ENCODE data around the gene WASHC2A. TPM values are rescaled to one million over a fixed set of nuclear protein-coding genes. Genes with fewer than 3 reads are reported as not detected.
A peak's percentile ranks its signal among the peaks of the same experiment; 100 is the strongest.
"Not testable (repeated sequence)": the region's sequence is repeated elsewhere in the genome, so short reads cannot be mapped to it uniquely, and the experiment has no call there.

Gene WASHC2A
- total RNA-seq, 1 experiment from 2014 or later = 67.0 TPM

DNA sequence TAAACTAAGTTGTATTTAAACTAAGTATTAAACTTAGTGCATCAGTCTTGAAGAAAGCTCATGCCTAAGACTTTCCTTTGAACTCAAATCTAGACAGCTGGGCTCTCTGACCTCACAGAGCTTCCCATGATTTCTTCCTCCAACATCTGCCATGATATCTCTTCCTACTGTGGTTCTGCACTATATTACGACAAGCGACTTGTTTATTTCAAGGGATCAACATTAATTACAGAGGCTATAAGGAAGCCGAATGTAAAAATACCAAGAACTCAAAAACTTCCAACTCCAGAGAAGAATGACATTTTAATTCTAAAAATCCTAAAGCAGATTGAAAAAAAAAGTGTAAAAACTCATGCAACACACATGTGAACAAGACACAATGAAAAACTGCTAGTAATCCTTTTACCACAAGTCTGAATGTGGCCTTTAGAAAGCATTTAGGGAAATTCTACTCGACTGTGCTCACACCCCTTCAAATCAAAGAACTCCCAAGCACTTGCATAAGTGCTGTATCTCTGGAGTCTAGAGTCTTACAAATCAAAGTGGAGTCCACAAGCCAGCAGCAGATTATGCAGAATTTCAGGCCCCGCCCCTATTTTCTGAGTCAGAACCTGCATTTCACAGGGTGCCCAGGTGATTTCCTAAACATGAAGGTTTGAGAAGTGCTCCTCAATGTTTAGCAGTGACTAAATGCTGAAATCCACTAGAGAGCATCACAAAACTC, 22.7 kb upstream of the WASHC2A start:
- Histone ChIP-seq H3K27me3 (ENCODE audit: control insufficient read depth, insufficient read depth, low read length) (no peaks in the 10 kb centered on the region), H3K4me3 (ENCODE audit: low read depth in 2 of 2, low read length in 2 of 2) (no peak overlapping the region), H3K36me3 (ENCODE audit: control insufficient read depth, insufficient read depth, low read length) (no peaks in the 10 kb centered on the region), H3K9me3 (ENCODE audit: control insufficient read depth, insufficient read depth, low read depth, low read length) (no peaks in the 10 kb centered on the region), H3K27ac (ENCODE audit: low read length) (no peak overlapping the region), H3K4me1 (ENCODE audit: control insufficient read depth, insufficient read depth, low read length) (no peaks in the 10 kb centered on the region)
- DNase-seq (ENCODE audit: low read depth, low spot score) (no peak), ATAC-seq (no peak)
- intact Hi-C loops (cut with micrococcal nuclease; ENCODE audit: unreplicated experiment) (no loop called here), in situ Hi-C loops (cut with HindIII; ENCODE audit: low pct_unique_long_range_greater_than_20kb, low sequenced_read_pairs) (no loop called here)
- BruUV-seq (replicated peaks) = no TSS peak
- ChIA-PET POLR2A (no interaction called here), CTCF (no interaction called here)
- TF ChIP-seq TCF7L2 (IDR thresholded peaks at IDR 0.05; ENCODE audit: low read depth, low read length) (no peak), POLR2AphosphoS5 (IDR thresholded peaks at IDR 0.05; ENCODE audit: low read depth, low read length) (no peak), SIN3A (IDR thresholded peaks at IDR 0.05; ENCODE audit: borderline replicate concordance, insufficient read depth, low read depth, low read length) (no peak)
- TF ChIP-seq, protein P1, sequence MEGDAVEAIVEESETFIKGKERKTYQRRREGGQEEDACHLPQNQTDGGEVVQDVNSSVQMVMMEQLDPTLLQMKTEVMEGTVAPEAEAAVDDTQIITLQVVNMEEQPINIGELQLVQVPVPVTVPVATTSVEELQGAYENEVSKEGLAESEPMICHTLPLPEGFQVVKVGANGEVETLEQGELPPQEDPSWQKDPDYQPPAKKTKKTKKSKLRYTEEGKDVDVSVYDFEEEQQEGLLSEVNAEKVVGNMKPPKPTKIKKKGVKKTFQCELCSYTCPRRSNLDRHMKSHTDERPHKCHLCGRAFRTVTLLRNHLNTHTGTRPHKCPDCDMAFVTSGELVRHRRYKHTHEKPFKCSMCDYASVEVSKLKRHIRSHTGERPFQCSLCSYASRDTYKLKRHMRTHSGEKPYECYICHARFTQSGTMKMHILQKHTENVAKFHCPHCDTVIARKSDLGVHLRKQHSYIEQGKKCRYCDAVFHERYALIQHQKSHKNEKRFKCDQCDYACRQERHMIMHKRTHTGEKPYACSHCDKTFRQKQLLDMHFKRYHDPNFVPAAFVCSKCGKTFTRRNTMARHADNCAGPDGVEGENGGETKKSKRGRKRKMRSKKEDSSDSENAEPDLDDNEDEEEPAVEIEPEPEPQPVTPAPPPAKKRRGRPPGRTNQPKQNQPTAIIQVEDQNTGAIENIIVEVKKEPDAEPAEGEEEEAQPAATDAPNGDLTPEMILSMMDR (IDR thresholded peaks at IDR 0.05) = no peak
- TF ChIP-seq, protein P2, sequence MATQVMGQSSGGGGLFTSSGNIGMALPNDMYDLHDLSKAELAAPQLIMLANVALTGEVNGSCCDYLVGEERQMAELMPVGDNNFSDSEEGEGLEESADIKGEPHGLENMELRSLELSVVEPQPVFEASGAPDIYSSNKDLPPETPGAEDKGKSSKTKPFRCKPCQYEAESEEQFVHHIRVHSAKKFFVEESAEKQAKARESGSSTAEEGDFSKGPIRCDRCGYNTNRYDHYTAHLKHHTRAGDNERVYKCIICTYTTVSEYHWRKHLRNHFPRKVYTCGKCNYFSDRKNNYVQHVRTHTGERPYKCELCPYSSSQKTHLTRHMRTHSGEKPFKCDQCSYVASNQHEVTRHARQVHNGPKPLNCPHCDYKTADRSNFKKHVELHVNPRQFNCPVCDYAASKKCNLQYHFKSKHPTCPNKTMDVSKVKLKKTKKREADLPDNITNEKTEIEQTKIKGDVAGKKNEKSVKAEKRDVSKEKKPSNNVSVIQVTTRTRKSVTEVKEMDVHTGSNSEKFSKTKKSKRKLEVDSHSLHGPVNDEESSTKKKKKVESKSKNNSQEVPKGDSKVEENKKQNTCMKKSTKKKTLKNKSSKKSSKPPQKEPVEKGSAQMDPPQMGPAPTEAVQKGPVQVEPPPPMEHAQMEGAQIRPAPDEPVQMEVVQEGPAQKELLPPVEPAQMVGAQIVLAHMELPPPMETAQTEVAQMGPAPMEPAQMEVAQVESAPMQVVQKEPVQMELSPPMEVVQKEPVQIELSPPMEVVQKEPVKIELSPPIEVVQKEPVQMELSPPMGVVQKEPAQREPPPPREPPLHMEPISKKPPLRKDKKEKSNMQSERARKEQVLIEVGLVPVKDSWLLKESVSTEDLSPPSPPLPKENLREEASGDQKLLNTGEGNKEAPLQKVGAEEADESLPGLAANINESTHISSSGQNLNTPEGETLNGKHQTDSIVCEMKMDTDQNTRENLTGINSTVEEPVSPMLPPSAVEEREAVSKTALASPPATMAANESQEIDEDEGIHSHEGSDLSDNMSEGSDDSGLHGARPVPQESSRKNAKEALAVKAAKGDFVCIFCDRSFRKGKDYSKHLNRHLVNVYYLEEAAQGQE (IDR thresholded peaks at IDR 0.05; ENCODE audit: insufficient read depth in 1 of 2, low read depth in 2 of 2, low read length in 1 of 2) = no peak

DNA sequence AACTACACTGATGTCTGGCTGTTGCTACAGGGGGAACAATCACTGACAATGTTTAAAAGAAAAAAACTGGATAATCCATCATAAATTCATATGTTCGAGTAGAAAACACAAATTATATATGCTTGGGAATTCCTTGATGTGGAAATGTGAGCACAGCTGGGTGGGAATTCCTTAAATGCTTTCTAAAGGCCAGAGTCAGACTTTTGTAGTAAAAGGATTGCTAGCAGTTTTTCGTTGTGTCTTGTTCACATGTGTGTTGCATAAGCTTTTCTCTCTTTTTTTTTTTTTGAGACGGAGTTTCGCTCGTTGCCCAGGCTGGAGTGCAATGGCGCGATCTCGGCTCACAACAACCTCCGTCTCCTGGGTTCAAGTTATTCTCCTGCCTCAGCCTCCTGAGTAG, 21.3 kb upstream of the WASHC2A start:
- BruUV-seq (replicated peaks); CTCF ChIA-PET; H3K4me1 ChIP-seq (ENCODE audit: control insufficient read depth, insufficient read depth, low read length); H3K27ac ChIP-seq (ENCODE audit: low read length); DNase-seq (ENCODE audit: low read depth, low spot score); H3K4me3 ChIP-seq (ENCODE audit: low read depth in 2 of 2, low read length in 2 of 2); H3K9me3 ChIP-seq (ENCODE audit: control insufficient read depth, insufficient read depth, low read depth, low read length); H3K36me3 ChIP-seq (ENCODE audit: control insufficient read depth, insufficient read depth, low read length); POLR2A ChIA-PET; intact Hi-C loops (cut with micrococcal nuclease; ENCODE audit: unreplicated experiment); in situ Hi-C loops (cut with HindIII; ENCODE audit: low pct_unique_long_range_greater_than_20kb, low sequenced_read_pairs); ATAC-seq; H3K27me3 ChIP-seq (ENCODE audit: control insufficient read depth, insufficient read depth, low read length): not testable (repeated sequence)

DNA sequence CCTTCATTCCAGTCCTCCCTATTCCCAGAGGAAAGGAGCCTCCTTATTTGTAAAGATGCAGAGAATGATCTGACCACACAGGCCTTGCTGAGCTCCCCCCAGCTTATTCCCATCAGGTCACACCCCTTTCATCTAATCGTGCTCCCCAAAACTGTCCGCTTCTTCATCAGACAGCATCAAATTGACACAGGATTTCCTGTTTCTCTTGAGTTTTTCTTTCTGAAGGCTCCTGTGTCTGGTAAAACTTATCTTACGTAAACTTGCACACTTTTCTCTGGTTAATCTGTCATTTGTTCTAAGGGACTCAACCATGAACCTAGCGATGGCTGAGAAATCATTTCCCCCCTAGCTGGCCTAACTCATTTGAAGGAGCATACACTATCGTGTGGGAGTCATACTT, 20.2 kb upstream of the WASHC2A start:
- DNase-seq (ENCODE audit: low read depth, low spot score); in situ Hi-C loops (cut with HindIII; ENCODE audit: low pct_unique_long_range_greater_than_20kb, low sequenced_read_pairs); BruUV-seq (replicated peaks); intact Hi-C loops (cut with micrococcal nuclease; ENCODE audit: unreplicated experiment); H3K36me3 ChIP-seq (ENCODE audit: control insufficient read depth, insufficient read depth, low read length); H3K4me1 ChIP-seq (ENCODE audit: control insufficient read depth, insufficient read depth, low read length); POLR2A ChIA-PET; ATAC-seq; H3K27ac ChIP-seq (ENCODE audit: low read length); H3K4me3 ChIP-seq (ENCODE audit: low read depth in 2 of 2, low read length in 2 of 2); H3K9me3 ChIP-seq (ENCODE audit: control insufficient read depth, insufficient read depth, low read depth, low read length); H3K27me3 ChIP-seq (ENCODE audit: control insufficient read depth, insufficient read depth, low read length); CTCF ChIA-PET: not testable (repeated sequence)

DNA sequence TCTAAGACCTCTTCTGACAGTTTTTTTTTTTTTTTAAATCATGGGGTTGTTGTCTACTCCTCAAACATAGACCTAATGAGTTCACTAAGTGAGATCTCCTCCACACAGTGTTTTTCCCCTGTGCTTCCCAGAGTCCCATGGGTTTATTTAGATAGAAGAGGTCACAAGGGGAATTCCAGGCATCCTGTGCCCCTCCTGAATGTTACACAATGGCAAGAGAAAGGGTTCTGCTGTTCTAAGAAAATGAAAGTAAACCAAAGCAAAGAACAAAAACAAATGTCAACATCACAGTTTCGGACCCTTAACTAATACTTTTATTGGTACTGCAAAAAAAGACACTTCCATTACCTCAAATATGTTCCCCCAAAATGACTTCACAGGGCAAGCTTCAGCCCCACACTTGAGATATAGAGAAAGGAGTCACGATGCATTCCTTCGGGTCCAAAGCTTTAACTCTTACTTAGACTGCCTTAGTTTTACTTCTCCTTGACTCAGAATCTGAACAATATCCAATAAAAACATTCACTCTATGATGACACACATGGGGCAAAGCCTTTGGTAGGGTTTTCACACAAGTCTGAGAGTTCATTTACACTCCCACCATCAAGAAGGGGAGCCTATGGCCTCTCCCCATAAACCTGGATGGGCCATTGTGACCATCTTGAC, 15.6 kb upstream of the WASHC2A start:
- intact Hi-C loops (cut with micrococcal nuclease; ENCODE audit: unreplicated experiment); H3K36me3 ChIP-seq (ENCODE audit: control insufficient read depth, insufficient read depth, low read length); H3K9me3 ChIP-seq (ENCODE audit: control insufficient read depth, insufficient read depth, low read depth, low read length); H3K4me3 ChIP-seq (ENCODE audit: low read depth in 2 of 2, low read length in 2 of 2); BruUV-seq (replicated peaks); DNase-seq (ENCODE audit: low read depth, low spot score); CTCF ChIA-PET; H3K27me3 ChIP-seq (ENCODE audit: control insufficient read depth, insufficient read depth, low read length); H3K27ac ChIP-seq (ENCODE audit: low read length); H3K4me1 ChIP-seq (ENCODE audit: control insufficient read depth, insufficient read depth, low read length); in situ Hi-C loops (cut with HindIII; ENCODE audit: low pct_unique_long_range_greater_than_20kb, low sequenced_read_pairs); POLR2A ChIA-PET: not testable (repeated sequence)
- ATAC-seq = peak; percentile 70; the same call in 1 of the 2 replicates

DNA sequence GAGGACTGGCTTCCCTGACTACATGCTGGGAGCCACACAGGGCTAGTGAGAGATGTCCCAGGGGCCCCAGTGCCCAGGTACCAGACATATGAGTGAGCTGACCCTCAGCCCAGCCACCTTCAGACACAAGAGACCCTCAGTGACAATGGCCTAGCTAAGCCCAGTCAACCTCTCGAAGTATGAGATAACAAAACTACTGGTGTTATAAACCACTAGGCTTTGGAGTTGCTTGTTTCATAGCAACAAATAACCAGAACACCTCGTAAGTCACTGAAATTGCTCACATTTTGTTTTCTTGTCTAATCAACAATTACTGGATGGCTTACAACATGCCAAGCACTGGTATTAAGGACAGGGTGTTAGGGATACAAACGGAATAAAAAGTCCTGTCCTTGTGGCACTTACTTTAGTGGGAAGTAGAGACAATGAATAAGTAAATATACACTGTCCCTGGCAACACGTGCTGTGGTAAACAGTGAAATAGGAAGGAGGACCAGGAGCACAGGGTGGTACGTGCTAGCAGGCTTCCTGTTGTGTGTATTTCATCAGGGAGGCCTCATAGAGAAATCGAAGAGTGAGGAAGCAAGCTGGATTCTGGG, 14.9 kb upstream of the WASHC2A start:
- intact Hi-C loops (cut with micrococcal nuclease; ENCODE audit: unreplicated experiment); H3K36me3 ChIP-seq (ENCODE audit: control insufficient read depth, insufficient read depth, low read length); H3K4me3 ChIP-seq (ENCODE audit: low read depth in 2 of 2, low read length in 2 of 2); H3K27ac ChIP-seq (ENCODE audit: low read length); BruUV-seq (replicated peaks); in situ Hi-C loops (cut with HindIII; ENCODE audit: low pct_unique_long_range_greater_than_20kb, low sequenced_read_pairs); H3K27me3 ChIP-seq (ENCODE audit: control insufficient read depth, insufficient read depth, low read length); H3K9me3 ChIP-seq (ENCODE audit: control insufficient read depth, insufficient read depth, low read depth, low read length); DNase-seq (ENCODE audit: low read depth, low spot score); POLR2A ChIA-PET; CTCF ChIA-PET; H3K4me1 ChIP-seq (ENCODE audit: control insufficient read depth, insufficient read depth, low read length): not testable (repeated sequence)
- 0 out of 2 replicates have a peak, but pooled peaks have one; percentile 16 for ATAC-seq
